Measurements from ENCODE around the gene KLF15. TPM values are rescaled to one million over a fixed set of nuclear protein-coding genes. Genes with fewer than 3 reads are reported as not detected.
A peak's percentile ranks its signal among the peaks of the same experiment; 100 is the strongest.

Gene KLF15
- total and polyA plus RNA-seq, 2 of the 4 experiments (the other 2 are of a cell fraction) = 0.18 to 0.24 TPM

DNA sequence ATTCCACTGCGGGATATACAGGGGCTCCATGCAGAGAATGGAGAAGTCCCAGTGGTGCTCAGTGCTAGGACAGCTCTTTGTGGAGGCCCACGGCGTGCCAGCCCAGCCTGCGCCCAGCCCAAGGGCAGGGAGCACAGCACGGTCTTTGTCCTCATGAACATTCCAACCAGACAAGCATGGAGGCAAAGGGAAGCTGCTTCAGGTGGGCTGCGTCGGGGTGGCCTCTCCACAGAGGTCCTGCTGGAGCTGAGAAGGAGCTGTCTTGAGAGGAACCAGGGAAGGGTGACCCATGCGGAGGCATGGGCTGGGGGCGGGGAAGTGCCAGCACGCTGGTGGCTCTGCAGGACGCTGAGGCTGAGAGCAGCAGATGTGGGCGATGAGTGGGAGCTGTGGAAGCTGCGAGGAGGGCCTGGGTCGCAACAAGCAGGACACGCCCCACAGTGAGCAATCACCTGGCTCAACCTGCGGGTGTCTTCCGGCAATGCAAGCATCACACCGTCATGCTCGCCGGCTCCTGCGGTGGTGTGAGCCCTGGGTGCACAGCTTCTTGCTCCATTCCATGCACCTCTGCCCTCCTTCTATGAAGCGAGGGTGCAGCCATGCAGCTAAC, 14.0 kb upstream of the KLF15 start:
- Histone ChIP-seq H2AFZ (replicated peaks; ENCODE audit: low read length, poor library complexity) (no peak overlapping the region), H2AK5ac (ENCODE audit: low read depth, low read length) (no peak overlapping the region), H4K8ac (ENCODE audit: low read depth in 2 of 2, low read length in 2 of 2) (no peak overlapping the region), H3K14ac (replicated peaks; ENCODE audit: low read depth, low read length) (no peak overlapping the region), H2BK20ac (ENCODE audit: low read depth, low read length) (no peak overlapping the region), H3K56ac (ENCODE audit: extremely low read depth, insufficient read depth, low read length) (no peak overlapping the region), H4K91ac (ENCODE audit: insufficient read depth, low read depth, low read length) (no peak overlapping the region), H3K9ac (ENCODE audit: low read depth, low read length) (no peak overlapping the region), H3K27ac (ENCODE audit: insufficient read depth, low read length) (no peak overlapping the region), H3K18ac (ENCODE audit: low read depth, low read length) (no peak overlapping the region), H3K4ac (ENCODE audit: low read depth, low read length) (no peak overlapping the region), H4K5ac (ENCODE audit: low read depth, low read length) (no peak overlapping the region), H3K9me1 (ENCODE audit: insufficient read depth, low read length) (no peaks in the 10 kb centered on the region), H2BK120ac (ENCODE audit: low read depth, low read length) (no peak overlapping the region), H3K79me1 (ENCODE audit: low read depth in 1 of 2, low read length in 2 of 2) (no peaks in the 10 kb centered on the region), H3K4me3 (ENCODE audit: insufficient read depth, low read depth, low read length) (no peak overlapping the region), H3K4me1 (ENCODE audit: control insufficient read depth, insufficient read depth, low read length) (no peaks in the 10 kb centered on the region), H2BK5ac (ENCODE audit: low read depth, low read length, poor library complexity, severe bottlenecking) (no peak overlapping the region), H3K27me3 (ENCODE audit: control insufficient read depth, insufficient read depth, low read length) (peaks cover 16% of the 10 kb centered on the region), H3K4me2 (ENCODE audit: low read depth, low read length) (no peak overlapping the region), H2AK9ac (replicated peaks; ENCODE audit: low read depth, low read length, poor library complexity) (peak overlapping the region; percentile 18), H2BK15ac (ENCODE audit: low read depth, low read length) (no peak overlapping the region), H3K9me3 (ENCODE audit: control insufficient read depth, insufficient read depth, low read length) (no peaks in the 10 kb centered on the region), H3K23ac (ENCODE audit: low read depth, low read length) (no peak overlapping the region), H3K36me3 (ENCODE audit: control insufficient read depth, insufficient read depth, low read length) (no peaks in the 10 kb centered on the region), H4K20me1 (ENCODE audit: insufficient read depth, low read length) (no peaks in the 10 kb centered on the region; the same call in 1 of the 2 replicates)
- ChIA-PET POLR2A (ENCODE audit: unreplicated experiment) (no interaction called here), CTCF (interaction anchor here (0.6 kb wide), 1 partner anchor 253 kb away, joined by 3 read pairs; no protein-coding TSS in a partner anchor)
- WGBS, 2 experiments (ENCODE audit: extremely low coverage in 2 of 2, insufficient read length in 1 of 2) = 90% methylated on average over 12 of the region's 22 CpGs; no CpG with 5 or more reads in 1 of the 2 experiments
- in situ Hi-C loops (cut with MboI; ENCODE audit: low sequenced_read_pairs) (loop anchor here (10.0 kb wide), 2 partner anchors 116 to 256 kb away; no protein-coding TSS in a partner anchor), dilution Hi-C loops (cut with HindIII; ENCODE audit: low sequenced_read_pairs, unreplicated experiment) (no loop called here), intact Hi-C loops (cut with micrococcal nuclease) (no loop called here)
- no TSS peak for BruUV-seq (replicated peaks)
- TF ChIP-seq, protein P1, sequence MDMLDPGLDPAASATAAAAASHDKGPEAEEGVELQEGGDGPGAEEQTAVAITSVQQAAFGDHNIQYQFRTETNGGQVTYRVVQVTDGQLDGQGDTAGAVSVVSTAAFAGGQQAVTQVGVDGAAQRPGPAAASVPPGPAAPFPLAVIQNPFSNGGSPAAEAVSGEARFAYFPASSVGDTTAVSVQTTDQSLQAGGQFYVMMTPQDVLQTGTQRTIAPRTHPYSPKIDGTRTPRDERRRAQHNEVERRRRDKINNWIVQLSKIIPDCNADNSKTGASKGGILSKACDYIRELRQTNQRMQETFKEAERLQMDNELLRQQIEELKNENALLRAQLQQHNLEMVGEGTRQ (IDR thresholded peaks at IDR 0.05; ENCODE audit: low read depth, low read length) = no peak
- TF ChIP-seq CHD1 (IDR thresholded peaks at IDR 0.05; ENCODE audit: low read depth, low read length) = no peak
- no peak for TF ChIP-seq MXI1 (IDR thresholded peaks at IDR 0.05; ENCODE audit: borderline replicate concordance, low read depth, low read length)
- TF ChIP-seq, protein P2, sequence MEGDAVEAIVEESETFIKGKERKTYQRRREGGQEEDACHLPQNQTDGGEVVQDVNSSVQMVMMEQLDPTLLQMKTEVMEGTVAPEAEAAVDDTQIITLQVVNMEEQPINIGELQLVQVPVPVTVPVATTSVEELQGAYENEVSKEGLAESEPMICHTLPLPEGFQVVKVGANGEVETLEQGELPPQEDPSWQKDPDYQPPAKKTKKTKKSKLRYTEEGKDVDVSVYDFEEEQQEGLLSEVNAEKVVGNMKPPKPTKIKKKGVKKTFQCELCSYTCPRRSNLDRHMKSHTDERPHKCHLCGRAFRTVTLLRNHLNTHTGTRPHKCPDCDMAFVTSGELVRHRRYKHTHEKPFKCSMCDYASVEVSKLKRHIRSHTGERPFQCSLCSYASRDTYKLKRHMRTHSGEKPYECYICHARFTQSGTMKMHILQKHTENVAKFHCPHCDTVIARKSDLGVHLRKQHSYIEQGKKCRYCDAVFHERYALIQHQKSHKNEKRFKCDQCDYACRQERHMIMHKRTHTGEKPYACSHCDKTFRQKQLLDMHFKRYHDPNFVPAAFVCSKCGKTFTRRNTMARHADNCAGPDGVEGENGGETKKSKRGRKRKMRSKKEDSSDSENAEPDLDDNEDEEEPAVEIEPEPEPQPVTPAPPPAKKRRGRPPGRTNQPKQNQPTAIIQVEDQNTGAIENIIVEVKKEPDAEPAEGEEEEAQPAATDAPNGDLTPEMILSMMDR (conservative IDR thresholded peaks at IDR 0.05; ENCODE audit: low read depth, low read length) = no peak
- TF ChIP-seq FOS (IDR thresholded peaks at IDR 0.05; ENCODE audit: low read depth, low read length) = no peak
- no peak for TF ChIP-seq MAFK (IDR thresholded peaks at IDR 0.05; ENCODE audit: low read depth, low read length)
- TF ChIP-seq RFX5 (IDR thresholded peaks at IDR 0.05; ENCODE audit: low read depth, low read length) = no peak
- TF ChIP-seq RAD21 (IDR thresholded peaks at IDR 0.05; ENCODE audit: low read length) = no peak
- TF ChIP-seq, protein P3, sequence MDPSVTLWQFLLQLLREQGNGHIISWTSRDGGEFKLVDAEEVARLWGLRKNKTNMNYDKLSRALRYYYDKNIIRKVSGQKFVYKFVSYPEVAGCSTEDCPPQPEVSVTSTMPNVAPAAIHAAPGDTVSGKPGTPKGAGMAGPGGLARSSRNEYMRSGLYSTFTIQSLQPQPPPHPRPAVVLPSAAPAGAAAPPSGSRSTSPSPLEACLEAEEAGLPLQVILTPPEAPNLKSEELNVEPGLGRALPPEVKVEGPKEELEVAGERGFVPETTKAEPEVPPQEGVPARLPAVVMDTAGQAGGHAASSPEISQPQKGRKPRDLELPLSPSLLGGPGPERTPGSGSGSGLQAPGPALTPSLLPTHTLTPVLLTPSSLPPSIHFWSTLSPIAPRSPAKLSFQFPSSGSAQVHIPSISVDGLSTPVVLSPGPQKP (IDR thresholded peaks at IDR 0.05; ENCODE audit: borderline replicate concordance, low read depth, low read length) = no peak
- TF ChIP-seq MAZ (IDR thresholded peaks at IDR 0.05; ENCODE audit: borderline replicate concordance, low read depth, low read length) = no peak
- TF ChIP-seq BHLHE40 (IDR thresholded peaks at IDR 0.05; ENCODE audit: low read depth, low read length) = no peak
- TF ChIP-seq NFE2L2 (IDR thresholded peaks at IDR 0.05; ENCODE audit: low read depth, low read length) = no peak
- no peak for TF ChIP-seq POLR2A (IDR thresholded peaks at IDR 0.05; ENCODE audit: low read depth, low read length)
- TF ChIP-seq CEBPB (IDR thresholded peaks at IDR 0.05; ENCODE audit: low read depth, low read length) = no peak
- DNase-seq (no peak), ATAC-seq (ENCODE audit: low read depth) (no peak)
